Central memory CD8-positive, alpha-beta T cell (primary cell): ENCODE data around the gene PARD3.
"Not testable (repeated sequence)": the region's sequence is repeated elsewhere in the genome, so short reads cannot be mapped to it uniquely, and the experiment has no call there.

ENCODE experiments used
- ATAC-seq: fragments of 150-1000 bp; cut with Tn5 transposase; replicated peaks from 2 replicates; pipeline ENCODE4 v1.10.0; 2022; ENCODE audit warnings: mild to moderate bottlenecking, moderate FRiP score, moderate number of reproducible peaks; ENCODE audit not compliant: poor library complexity, severe bottlenecking; ENCODE audit errors: extremely low read depth
- DNase-seq, 2 donors: peaks; one replicate each; pipeline ENCODE4 v3.0.0; 2021; ENCODE audit warnings: low spot score in 2 of 2
- H3K27ac Mint-ChIP-seq: one replicate; pipeline ENCODE4 v1.8.0; 2022; ENCODE audit warnings: low read depth, mild to moderate bottlenecking, moderate library complexity, mixed read lengths
- H3K27me3 Mint-ChIP-seq: one replicate; pipeline ENCODE4 v1.8.0; 2022; ENCODE audit warnings: mixed read lengths
- H3K36me3 Mint-ChIP-seq: one replicate; pipeline ENCODE4 v1.8.0; 2022; ENCODE audit warnings: mild to moderate bottlenecking, moderate library complexity, mixed read lengths; ENCODE audit not compliant: insufficient read depth
- H3K4me1 Mint-ChIP-seq: one replicate; pipeline ENCODE4 v1.8.0; 2022; ENCODE audit warnings: mixed read lengths
- H3K4me3 Mint-ChIP-seq: one replicate; pipeline ENCODE4 v1.8.0; 2022; ENCODE audit warnings: mild to moderate bottlenecking, moderate library complexity, mixed read lengths
- H3K9me3 Mint-ChIP-seq: one replicate; pipeline ENCODE4 v1.8.0; 2022; ENCODE audit warnings: mixed read lengths

PARD3 gene

DNA sequence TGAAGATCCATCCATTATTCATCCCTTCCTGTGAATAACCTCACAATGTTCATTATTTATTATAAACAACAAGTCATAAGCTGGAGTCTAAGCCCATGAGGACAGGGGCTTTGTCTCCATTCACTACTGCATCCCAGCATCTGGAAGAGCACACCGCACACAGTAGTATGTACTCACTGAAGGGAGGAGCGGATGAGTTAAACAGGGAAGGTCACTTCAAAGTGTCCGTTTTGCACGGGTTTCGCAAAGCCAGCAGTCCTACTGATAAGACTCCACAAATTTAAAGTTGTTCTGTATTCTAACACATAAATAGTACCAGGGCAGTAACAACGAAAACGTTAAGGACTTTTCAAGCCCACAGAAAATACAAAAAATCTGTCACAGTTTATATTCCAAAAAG is 167.9 kb downstream of the PARD3 start:
- no peak overlapping the region for H3K27ac Mint-ChIP-seq
- H3K27me3 Mint-ChIP-seq, result peaks cover 24% of the 10 kb centered on the region
- no peak for DNase-seq
- H3K4me3 Mint-ChIP-seq, result no peak overlapping the region
- H3K9me3 Mint-ChIP-seq, result no peaks in the 10 kb centered on the region
- no peaks in the 10 kb centered on the region for H3K4me1 Mint-ChIP-seq
- peaks cover 1% of the 10 kb centered on the region for H3K36me3 Mint-ChIP-seq
- ATAC-seq, result no peak

DNA sequence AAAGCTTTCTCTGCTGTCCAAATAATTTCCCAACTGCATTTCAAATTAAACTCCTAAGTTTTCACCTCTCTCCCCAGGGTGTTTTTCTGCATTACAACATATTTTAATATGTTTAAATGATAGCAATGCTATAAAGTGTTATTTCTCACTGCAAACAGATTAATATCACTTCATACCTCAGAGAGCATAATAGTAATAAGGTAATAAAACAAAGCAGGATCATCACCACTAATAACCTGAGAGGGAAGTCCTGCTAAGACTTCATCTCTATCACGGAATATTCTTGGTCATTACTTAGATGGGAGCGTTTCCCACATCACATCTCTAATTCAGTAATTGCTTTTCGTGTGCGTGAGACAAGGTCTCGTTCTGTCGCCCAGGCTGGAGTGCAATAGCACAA is 168.8 kb downstream of the PARD3 start:
- Mint-ChIP-seq H3K36me3 (peaks cover 1% of the 10 kb centered on the region), H3K9me3 (no peaks in the 10 kb centered on the region), H3K4me1 (no peaks in the 10 kb centered on the region), H3K27ac (no peak overlapping the region), H3K4me3 (no peak overlapping the region), H3K27me3 (peaks cover 21% of the 10 kb centered on the region)
- no peak for DNase-seq
- no peak for ATAC-seq

DNA sequence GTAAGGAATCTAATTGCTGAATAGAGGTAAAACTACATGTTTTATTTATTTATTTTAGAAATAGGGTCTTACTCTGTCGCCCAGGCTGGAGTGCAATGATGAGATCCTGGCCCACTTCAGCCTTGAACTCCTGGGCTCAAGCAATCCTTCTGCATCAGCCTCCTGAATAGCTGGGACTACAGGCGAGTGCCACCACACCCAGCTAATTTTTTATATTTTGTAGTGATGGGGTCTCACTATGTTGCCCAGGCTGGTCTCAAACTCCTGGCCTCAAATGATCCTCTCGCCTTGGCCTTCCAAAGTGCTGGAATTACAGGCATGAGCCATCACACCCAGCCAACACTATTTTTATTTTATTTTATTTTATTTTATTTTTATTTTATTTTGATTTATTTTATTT is 170.3 kb downstream of the PARD3 start:
- not testable (repeated sequence) for DNase-seq, H3K9me3 Mint-ChIP-seq, H3K4me3 Mint-ChIP-seq, H3K36me3 Mint-ChIP-seq, H3K27ac Mint-ChIP-seq, ATAC-seq, H3K4me1 Mint-ChIP-seq
- peaks cover 12% of the 10 kb centered on the region for H3K27me3 Mint-ChIP-seq

DNA sequence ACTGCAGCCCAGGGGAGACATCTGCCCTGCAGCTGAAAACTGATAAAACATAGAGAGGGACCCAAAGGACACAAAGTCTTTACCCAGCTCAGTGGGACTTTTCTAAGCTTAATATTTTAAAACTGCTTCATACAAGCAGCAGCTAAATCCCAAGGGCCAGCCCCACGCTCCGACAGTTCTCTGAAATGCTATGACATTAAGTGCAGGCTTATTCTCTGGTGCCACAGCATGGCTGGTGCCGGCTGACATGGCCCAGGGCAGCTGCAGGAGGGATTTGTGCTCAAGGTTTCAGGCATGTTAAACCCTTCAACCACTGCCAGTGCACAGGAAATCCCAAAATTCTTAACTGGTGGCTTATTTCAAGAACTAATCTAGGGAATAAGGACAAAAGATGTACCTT is 170.9 kb downstream of the PARD3 start:
- no peak overlapping the region for H3K4me3 Mint-ChIP-seq
- H3K27ac Mint-ChIP-seq, result no peak overlapping the region
- peaks cover 1% of the 10 kb centered on the region for H3K36me3 Mint-ChIP-seq
- peaks cover 11% of the 10 kb centered on the region for H3K27me3 Mint-ChIP-seq
- DNase-seq, result no peak
- ATAC-seq, result no peak
- H3K9me3 Mint-ChIP-seq, result no peaks in the 10 kb centered on the region
- no peaks in the 10 kb centered on the region for H3K4me1 Mint-ChIP-seq

DNA sequence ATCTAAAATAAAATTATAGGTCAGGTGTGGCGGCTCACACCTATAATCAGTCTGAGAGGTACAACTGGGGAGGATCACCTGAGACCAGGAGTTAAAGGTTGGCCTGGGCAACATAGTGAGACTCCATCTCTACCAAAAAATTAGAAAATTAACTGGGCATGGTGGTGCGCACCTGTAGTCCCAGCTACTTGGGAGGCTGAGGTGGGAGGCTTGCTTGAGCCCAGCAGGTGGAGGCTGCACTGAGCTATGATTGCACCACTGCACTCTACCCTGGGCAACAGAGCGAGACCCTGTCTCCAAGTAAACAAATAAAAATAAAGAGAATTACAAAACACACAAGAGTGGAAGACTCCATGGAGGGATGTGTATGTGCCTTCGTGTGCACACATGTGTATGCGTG is 171.5 kb downstream of the PARD3 start:
- Mint-ChIP-seq H3K36me3 (peaks cover 1% of the 10 kb centered on the region), H3K27me3 (peaks cover 11% of the 10 kb centered on the region), H3K4me3 (no peak overlapping the region), H3K4me1 (no peaks in the 10 kb centered on the region), H3K9me3 (no peaks in the 10 kb centered on the region), H3K27ac (no peak overlapping the region)
- ATAC-seq, result no peak
- no peak for DNase-seq

DNA sequence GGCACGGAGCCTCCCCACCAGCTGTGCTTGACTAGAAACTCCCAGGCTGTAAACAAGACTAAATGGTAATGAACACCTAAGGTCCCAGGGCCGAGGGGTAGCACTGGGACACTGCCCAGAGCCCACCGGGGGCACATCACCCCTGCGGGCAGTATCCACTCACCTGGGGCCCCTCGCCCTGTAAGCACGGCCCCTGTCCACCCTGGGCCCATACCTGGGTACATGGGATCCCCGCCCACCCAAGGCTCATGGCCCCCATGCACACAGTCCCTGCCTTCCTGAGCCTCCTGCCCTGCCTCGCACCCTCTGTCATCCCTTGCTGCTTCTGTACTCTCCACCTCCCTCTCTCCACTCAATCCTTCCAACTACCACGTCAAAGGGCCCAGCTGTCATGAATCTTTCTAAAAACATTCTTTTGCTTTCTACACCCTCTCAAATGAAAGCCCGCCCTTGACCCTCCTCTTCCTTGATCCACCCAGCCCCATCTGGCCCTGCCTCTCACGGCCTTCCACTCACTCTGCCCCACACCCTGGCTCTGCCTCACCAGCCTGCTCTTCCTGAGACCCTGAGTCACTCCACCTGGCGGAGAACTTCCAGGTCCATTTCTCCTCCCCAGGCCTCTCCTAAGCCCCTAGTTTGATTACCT is 173.1 kb downstream of the PARD3 start:
- peaks cover 1% of the 10 kb centered on the region for H3K36me3 Mint-ChIP-seq
- no peak overlapping the region for H3K4me3 Mint-ChIP-seq
- no peaks in the 10 kb centered on the region for H3K9me3 Mint-ChIP-seq
- ATAC-seq, result no peak
- peaks cover 11% of the 10 kb centered on the region for H3K27me3 Mint-ChIP-seq
- no peaks in the 10 kb centered on the region for H3K4me1 Mint-ChIP-seq
- no peak for DNase-seq
- H3K27ac Mint-ChIP-seq, result no peak overlapping the region

DNA sequence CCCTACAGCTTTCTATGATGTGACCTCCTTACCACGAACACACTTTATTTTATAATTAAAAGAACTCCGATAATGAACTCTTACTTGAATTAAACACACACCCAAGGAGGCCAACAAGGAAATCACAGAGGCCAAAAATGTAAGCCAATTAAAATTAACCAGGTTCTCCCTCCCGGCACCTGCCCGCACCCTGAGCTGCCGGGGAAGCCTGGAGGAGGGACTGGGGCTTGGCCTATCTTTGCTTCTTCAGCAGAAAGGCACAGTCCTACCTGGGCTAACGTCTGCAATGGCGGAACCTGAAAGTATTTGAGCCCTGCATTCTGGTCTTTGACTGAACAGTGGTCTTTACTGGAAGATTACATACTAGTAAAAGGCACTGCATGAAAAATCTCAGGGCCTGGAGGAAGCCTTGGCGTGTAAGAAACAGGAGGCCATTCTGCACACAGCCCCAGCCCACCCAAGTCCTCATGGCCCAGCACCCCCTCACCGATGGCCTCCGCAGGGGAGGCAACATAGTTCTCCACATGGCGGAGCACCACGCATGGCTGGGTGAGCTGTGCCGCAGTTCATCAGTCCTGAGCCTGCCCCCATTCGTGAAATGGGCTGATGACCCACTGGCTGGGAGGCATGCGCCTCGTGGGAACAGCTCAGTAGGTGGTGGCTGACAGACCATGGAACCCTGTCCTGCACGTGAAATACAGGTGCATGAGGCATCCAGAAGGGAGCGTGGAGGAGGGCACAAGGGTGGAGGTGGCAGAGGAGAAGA is 173.8 kb downstream of the PARD3 start:
- H3K27ac Mint-ChIP-seq, result no peak overlapping the region
- peaks cover 1% of the 10 kb centered on the region for H3K36me3 Mint-ChIP-seq
- H3K4me1 Mint-ChIP-seq, result no peaks in the 10 kb centered on the region
- no peaks in the 10 kb centered on the region for H3K9me3 Mint-ChIP-seq
- peaks cover 11% of the 10 kb centered on the region for H3K27me3 Mint-ChIP-seq
- H3K4me3 Mint-ChIP-seq, result no peak overlapping the region
- no peak for DNase-seq
- no peak for ATAC-seq

DNA sequence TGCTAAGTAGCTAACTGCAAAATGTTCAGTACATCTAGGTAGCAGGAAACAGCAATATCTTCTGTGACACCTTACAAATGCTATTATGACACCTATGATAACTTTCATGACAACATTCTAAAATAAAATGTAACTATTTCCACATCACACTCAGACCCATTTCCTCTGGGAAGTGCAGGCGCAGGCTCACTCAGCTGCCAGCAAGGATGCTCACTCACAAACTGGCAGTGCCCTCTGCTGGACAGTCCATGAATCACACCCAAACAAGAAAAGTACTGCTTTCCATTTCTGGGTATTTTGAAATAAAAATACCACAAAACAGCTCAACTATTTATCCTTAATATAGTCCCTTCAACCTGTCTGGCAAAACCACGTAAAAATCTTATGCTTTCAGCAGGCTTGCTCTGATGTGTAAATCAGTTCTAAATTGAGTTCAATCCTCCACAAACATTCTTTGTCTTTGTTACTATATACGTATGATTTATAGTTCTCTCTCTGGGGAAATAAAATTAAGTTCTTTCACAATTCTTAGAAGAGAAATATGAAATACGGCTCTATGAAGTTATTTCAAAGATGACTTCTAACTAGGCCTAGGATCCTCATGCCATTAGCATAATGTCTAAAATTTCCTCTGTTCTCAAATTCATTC is 176.6 kb downstream of the PARD3 start:
- Mint-ChIP-seq H3K4me1 (no peaks in the 10 kb centered on the region), H3K36me3 (no peaks in the 10 kb centered on the region), H3K9me3 (no peaks in the 10 kb centered on the region), H3K27ac (no peak overlapping the region), H3K27me3 (peaks cover 10% of the 10 kb centered on the region), H3K4me3 (no peak overlapping the region)
- DNase-seq, result peak; percentile 21 to 34
- peak; percentile 17 for ATAC-seq

DNA sequence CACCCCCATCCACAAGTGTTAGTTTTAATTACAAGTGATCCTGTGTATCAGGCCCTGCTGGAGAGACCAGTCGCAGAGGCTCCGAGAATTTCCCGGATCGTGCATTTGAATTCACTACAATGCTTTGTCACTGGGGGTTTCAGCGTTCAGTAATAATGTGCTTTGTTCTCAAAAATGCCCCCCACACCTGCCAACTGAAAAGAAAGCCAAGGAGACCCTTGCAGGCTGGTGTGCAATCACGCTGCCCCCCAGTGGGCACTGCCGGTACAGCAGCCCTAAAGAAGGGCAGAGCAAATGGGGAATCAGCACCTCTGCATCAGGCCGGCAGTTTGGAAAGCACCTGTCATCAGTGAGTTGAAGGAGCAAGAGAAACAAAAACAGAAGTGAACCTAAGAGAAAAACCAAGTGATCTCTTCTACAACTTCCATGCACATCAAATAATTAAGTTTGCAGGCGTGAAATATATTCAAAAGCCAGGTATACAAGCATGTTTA is 177.6 kb downstream of the PARD3 start:
- peak; percentile 35 to 38 for DNase-seq
- H3K27ac Mint-ChIP-seq, result no peak overlapping the region
- no peak for ATAC-seq
- H3K36me3 Mint-ChIP-seq, result no peaks in the 10 kb centered on the region
- H3K4me3 Mint-ChIP-seq, result no peak overlapping the region
- no peaks in the 10 kb centered on the region for H3K27me3 Mint-ChIP-seq
- no peaks in the 10 kb centered on the region for H3K4me1 Mint-ChIP-seq
- H3K9me3 Mint-ChIP-seq, result no peaks in the 10 kb centered on the region

DNA sequence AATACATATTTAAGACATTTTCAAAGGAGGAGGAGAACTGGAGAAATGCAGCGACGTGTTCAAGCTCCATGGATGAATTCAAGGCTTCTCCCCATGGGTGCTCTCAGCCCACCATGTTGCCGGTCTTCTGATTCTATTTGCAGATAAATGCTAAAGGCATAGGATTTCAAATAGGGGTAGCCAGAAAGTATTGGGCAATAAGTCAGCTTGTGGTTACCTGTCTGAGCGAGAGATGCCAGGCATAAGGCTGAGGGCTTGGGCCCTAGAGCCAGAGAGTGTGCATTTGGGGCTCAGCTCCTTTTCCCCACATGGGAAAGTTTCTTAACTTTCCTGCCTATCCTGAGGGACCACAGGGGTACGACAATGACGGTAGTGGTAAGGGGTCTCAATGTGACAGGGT is 180.0 kb downstream of the PARD3 start:
- Mint-ChIP-seq H3K9me3 (no peaks in the 10 kb centered on the region), H3K36me3 (no peaks in the 10 kb centered on the region), H3K27ac (no peak overlapping the region), H3K4me3 (no peak overlapping the region), H3K4me1 (no peaks in the 10 kb centered on the region), H3K27me3 (no peaks in the 10 kb centered on the region)
- ATAC-seq (no peak), DNase-seq (no peak)

DNA sequence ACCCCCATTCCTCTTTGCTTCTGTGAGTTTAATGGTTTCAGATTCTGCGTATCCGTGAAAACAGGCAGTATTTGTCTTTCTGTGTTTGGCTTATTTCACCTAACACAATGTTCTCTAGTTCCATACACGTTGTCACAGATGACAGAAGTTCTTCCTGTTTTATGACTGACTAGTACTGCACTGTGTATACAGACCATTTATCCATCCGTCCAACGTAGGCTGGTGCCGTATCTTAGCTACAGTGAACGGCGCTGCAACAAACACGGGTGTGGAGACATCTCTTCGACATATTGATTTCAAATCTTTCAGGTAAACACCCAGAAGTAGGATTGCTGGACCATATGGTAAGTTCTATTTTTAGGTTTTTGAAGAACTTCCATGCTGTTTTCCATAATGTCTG is 181.7 kb downstream of the PARD3 start:
- no peaks in the 10 kb centered on the region for H3K36me3 Mint-ChIP-seq

DNA sequence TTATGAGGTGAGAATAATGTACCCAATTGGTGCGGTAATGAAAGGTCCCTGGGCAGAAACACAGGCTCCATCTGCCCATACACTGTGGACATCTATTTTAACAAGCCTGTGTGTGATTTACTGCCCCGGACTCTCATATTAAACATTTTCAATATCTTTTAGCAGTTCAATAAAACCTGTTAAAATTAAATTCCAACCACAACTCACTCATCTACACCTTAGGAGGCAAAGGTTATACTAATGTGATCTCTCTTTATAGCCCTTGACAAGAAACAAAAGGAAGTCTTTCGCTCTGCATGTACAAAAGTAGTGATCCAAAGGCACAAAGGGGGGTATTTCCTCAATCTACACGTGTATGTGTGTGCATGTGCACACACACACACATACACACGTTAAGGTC is 186.0 kb downstream of the PARD3 start:
- Mint-ChIP-seq H3K9me3 (no peaks in the 10 kb centered on the region), H3K4me1 (no peaks in the 10 kb centered on the region), H3K27me3 (peaks cover 19% of the 10 kb centered on the region), H3K4me3 (no peak overlapping the region), H3K27ac (no peak overlapping the region), H3K36me3 (no peaks in the 10 kb centered on the region)
- no peak for DNase-seq
- ATAC-seq, result no peak

More for the DNA sequence above, 181.7 kb downstream of the PARD3 start:
- no peak overlapping the region for H3K4me3 Mint-ChIP-seq
- ATAC-seq (no peak), DNase-seq (no peak)
- H3K27me3 Mint-ChIP-seq, result peaks cover 6% of the 10 kb centered on the region
- no peaks in the 10 kb centered on the region for H3K9me3 Mint-ChIP-seq
- H3K27ac Mint-ChIP-seq, result no peak overlapping the region
- no peaks in the 10 kb centered on the region for H3K4me1 Mint-ChIP-seq
